ENCODE data around the gene ACP5. TPM values are rescaled to one million over a fixed set of nuclear protein-coding genes. Genes with fewer than 3 reads are reported as not detected.

The ACP5 gene
- total and polyA plus RNA-seq, 12 donors, result 0.80 to 22.7 (median 2.0) TPM

GRCh38 chr19:11560404-11561051 is 16.9 kb downstream of the ACP5 start:
- ATAC-seq, result peak in 6 of 8 donors; percentile 17 to 63 (median 46)
- no peaks in the 10 kb centered on the region for H3K9me3 ChIP-seq
- intact Hi-C loops (cut with DNase I), result loop anchor here in 2 of 10 donors (2.0 kb wide), 1 partner anchor 26 kb away; no protein-coding TSS in a partner anchor
- no peak overlapping the region for H3K27ac ChIP-seq
- TF ChIP-seq, protein P1, sequence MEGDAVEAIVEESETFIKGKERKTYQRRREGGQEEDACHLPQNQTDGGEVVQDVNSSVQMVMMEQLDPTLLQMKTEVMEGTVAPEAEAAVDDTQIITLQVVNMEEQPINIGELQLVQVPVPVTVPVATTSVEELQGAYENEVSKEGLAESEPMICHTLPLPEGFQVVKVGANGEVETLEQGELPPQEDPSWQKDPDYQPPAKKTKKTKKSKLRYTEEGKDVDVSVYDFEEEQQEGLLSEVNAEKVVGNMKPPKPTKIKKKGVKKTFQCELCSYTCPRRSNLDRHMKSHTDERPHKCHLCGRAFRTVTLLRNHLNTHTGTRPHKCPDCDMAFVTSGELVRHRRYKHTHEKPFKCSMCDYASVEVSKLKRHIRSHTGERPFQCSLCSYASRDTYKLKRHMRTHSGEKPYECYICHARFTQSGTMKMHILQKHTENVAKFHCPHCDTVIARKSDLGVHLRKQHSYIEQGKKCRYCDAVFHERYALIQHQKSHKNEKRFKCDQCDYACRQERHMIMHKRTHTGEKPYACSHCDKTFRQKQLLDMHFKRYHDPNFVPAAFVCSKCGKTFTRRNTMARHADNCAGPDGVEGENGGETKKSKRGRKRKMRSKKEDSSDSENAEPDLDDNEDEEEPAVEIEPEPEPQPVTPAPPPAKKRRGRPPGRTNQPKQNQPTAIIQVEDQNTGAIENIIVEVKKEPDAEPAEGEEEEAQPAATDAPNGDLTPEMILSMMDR (IDR thresholded peaks at IDR 0.05), result peak; percentile 29 to 80 (median 65)
- peaks cover 0 to 16% (median 0%) of the 10 kb centered on the region in 9 donors for H3K36me3 ChIP-seq
- DNase-seq, result peak in 1 of 2 donors; percentile 58
- 15 to 16% methylated on average over 9 of the region's 9 CpGs for WGBS, 2 donors
- peaks cover 9 to 41% (median 33%) of the 10 kb centered on the region in 9 donors for H3K4me1 ChIP-seq
- peak overlapping the region in 3 of 10 donors; percentile 85 to 91 (median 89) for H3K4me3 ChIP-seq
- no peaks in the 10 kb centered on the region for H3K27me3 ChIP-seq

DNA sequence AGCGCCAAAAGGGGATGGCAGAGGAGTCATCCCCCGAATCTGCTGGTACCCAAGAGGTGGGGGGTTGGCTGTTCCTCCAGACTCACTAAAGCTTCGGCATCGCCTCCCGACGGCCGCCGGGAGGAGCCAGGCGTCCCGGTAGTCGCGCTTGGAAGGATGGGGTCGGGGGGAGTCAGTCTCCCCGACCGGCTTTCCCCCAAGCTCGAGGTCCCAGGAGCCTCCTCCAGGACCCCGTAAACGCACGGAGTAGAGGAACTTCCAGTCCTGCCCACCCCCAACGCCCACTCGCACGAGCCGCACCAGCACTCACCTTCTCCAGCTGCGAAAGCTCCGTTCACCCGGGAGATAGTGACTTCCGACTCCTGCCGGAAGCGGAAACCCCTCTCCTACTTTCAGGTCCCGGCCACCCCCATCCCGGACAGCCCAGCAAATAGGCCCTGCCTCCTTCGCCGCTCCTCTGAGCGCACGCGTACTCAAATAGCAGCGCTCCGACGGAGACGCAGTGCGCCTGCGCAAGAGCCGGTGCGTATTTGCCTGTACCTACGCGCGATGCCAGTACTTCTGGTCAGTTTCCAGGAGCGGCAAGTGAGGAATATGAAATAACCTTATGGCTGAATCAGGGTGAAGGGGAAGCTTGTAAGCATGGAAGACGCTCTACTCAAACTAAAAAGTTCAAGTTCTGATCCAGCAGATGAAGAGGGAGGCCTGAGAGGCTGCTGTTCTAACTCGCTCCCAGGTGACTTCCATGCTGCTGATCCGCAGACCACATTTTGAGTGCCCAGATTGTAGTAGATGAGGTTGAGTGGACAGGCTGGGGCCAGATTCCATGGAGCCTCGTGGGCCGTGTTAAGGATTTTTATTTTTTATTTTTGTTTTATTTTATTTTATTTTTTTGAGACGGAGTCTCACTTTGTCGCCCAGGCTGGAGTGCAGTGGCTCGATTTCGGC is 18.3 kb downstream of the ACP5 start, which contains the start of gene ELOF1:
Gene ELOF1 (minus strand): TSS at position 350 of the 948 bp plus-strand sequence. CDS start 4,883 bp downstream, outside the sequence.
- intact Hi-C loops (cut with DNase I), result loop anchor here in 1 of 10 donors (2.0 kb wide), 1 partner anchor 22 kb away; no protein-coding TSS in a partner anchor
- H3K9me3 ChIP-seq, result no peaks in the 10 kb centered on the region
- peak; percentile 97 to 98 for DNase-seq

DNA sequence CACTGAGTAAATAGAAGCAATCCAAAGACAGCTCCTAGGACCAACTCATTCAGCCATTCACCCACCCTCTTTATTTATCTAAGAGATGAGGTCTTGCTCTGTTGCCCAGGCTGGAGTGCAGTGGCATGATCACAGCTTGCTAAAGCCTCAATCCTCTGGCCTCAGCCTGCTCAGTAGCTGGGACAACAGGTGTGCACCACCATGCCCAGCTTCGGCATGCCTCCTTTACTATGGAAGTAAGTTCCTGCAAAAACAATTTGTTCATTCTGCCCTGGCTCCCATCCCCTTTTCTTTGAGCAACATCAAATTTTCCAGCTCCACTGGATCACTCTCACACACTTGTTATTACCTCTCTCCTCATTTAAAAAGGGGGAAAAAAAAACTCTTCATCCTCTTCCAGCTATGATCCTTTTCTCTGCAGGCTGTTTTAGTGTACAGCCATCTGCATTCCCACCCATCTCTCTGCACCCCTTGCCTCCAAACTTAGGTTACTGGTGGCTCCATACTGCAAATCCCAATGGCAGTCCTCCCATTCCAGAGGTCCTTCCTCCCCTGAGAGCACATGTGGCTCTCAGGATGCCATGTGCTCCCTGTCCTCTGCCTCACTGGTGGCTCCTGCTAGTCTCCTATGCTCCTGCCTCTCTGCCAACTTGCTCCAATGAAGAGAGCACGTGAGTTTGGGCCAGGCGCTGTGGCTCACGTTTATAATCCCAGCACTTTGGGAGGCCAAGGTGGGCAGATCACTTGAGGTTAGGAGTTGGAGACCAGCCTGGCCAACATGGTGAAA is 20.6 kb downstream of the ACP5 start:
- H3K27me3 ChIP-seq, result no peaks in the 10 kb centered on the region
- H3K4me3 ChIP-seq, result no peak overlapping the region
- H3K27ac ChIP-seq, result no peak overlapping the region
- peaks cover 9 to 44% (median 36%) of the 10 kb centered on the region in 9 donors for H3K4me1 ChIP-seq
- H3K9me3 ChIP-seq, result no peaks in the 10 kb centered on the region
- H3K36me3 ChIP-seq, result peaks cover 0 to 47% (median 16%) of the 10 kb centered on the region in 9 donors
- ATAC-seq, result no peak
- DNase-seq, result no peak
- intact Hi-C loops (cut with DNase I), result no loop called here
- 78% methylated on average over 4 of the region's 4 CpGs for WGBS, 2 donors
- TF ChIP-seq, protein P1 (IDR thresholded peaks at IDR 0.05), result no peak

More for the DNA sequence above, 18.3 kb downstream of the ACP5 start, which contains the start of gene ELOF1:
- TF ChIP-seq, protein P1 (IDR thresholded peaks at IDR 0.05), result peak in 3 of 9 donors; percentile 24 to 45 (median 37)
- ATAC-seq, result peak; percentile 97 to 99 (median 99)
- Histone ChIP-seq H3K4me3 (peak within 1 kb of the TSS; percentile 61 to 96 (median 82)), H3K36me3 (peaks cover 0 to 27% (median 5%) of the 10 kb centered on the region in 9 donors), H3K27me3 (no peaks in the 10 kb centered on the region), H3K4me1 (peaks cover 9 to 44% (median 36%) of the 10 kb centered on the region in 9 donors), H3K27ac (peak within 1 kb of the TSS; percentile 15 to 87 (median 74))
- WGBS, 2 donors, result 2 to 4% methylated on average over 57 of the region's 57 CpGs
